22Rv1 (cell line): ENCODE measurements around the gene NFKB1.

Source experiments
- H3K27ac ChIP-seq: fragments of 450-650 bp; 2 replicates; pipeline ENCODE4 v1.5.1; 2017
- ZFX ChIP-seq: fragments of 450-650 bp; IDR thresholded peaks from 2 replicates; pipeline ENCODE4 v1.6.1; 2017; ENCODE audit warnings: antibody characterized with exemption, borderline replicate concordance
- TF ChIP-seq, protein P1 (sequence below): fragments of 450-650 bp; IDR thresholded peaks from 2 replicates; pipeline ENCODE4 v1.5.1; 2017; ENCODE audit warnings: mild to moderate bottlenecking

The NFKB1 gene

DNA sequence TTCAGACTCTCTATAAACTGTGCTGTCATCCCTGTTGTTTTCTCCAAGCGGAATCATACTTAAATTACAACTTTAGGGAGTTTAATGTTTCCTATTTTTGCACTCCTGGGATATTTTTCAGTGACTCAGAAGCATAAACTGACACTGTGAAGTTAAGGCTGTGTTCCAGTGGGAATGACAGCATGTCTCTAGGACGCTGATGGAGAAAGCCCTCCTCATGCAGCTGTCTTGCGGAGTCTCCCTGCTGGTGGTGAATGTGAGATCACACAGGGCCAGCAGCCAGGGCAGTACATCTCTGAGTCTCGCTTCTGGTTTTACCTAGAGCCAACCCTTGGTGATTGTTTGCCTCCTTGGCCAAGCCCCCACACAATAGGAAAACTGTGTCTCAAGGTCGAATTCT is 53.3 kb downstream of the NFKB1 start:
- H3K27ac ChIP-seq, result no peak overlapping the region
- TF ChIP-seq, protein P1, sequence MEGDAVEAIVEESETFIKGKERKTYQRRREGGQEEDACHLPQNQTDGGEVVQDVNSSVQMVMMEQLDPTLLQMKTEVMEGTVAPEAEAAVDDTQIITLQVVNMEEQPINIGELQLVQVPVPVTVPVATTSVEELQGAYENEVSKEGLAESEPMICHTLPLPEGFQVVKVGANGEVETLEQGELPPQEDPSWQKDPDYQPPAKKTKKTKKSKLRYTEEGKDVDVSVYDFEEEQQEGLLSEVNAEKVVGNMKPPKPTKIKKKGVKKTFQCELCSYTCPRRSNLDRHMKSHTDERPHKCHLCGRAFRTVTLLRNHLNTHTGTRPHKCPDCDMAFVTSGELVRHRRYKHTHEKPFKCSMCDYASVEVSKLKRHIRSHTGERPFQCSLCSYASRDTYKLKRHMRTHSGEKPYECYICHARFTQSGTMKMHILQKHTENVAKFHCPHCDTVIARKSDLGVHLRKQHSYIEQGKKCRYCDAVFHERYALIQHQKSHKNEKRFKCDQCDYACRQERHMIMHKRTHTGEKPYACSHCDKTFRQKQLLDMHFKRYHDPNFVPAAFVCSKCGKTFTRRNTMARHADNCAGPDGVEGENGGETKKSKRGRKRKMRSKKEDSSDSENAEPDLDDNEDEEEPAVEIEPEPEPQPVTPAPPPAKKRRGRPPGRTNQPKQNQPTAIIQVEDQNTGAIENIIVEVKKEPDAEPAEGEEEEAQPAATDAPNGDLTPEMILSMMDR, result no peak
- TF ChIP-seq ZFX, result no peak

GRCh38 chr4:102554992-102555391 is 53.8 kb downstream of the NFKB1 start:
- no peak overlapping the region for H3K27ac ChIP-seq
- TF ChIP-seq, protein P1, result no peak
- no peak for TF ChIP-seq ZFX

GRCh38 chr4:102557636-102558035 is 56.5 kb downstream of the NFKB1 start:
- TF ChIP-seq, protein P1, result no peak
- no peak for TF ChIP-seq ZFX
- H3K27ac ChIP-seq, result no peak overlapping the region

- TF ChIP-seq, protein P1, result no peak
- no peak for TF ChIP-seq ZFX
- no peak overlapping the region for H3K27ac ChIP-seq
Measured at GRCh38 chr4:102560115-102560514, 59.0 kb downstream of the NFKB1 start.

DNA sequence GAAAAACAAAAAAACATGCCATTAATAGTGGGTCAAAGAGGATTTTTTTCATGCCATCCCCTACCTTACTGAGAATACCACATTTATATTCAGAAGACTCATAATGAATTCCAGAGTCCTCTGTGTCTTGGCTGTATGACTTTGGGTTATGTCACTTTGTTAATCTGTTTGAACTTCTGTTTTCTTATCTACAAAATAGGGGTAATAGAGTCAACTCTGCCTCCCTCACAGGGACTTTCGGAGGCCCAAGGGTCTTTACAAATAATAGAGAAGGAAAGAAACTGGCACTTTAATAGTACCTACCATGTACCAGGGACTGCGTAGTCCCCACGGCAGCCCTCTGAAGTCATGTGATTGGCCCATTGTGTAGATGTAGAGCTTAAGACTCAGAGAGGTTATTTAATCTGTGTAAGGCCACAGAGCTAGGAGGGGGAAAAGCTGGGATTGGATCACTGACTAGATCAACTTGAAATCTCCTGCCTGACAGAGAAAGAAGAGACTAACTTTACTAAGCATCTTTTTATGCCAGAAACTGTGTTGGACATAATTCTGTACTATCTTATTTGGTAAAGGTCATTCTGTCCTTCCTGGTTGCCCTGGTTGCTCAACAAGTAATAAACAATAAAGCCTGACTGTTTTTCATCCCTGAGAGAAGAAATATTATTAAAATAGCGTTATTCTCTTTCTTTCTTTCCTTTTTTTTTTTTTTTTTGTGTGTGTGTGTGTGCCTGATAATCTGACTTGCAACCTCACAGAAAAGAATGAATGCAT is 59.6 kb downstream of the NFKB1 start:
- no peak for TF ChIP-seq ZFX
- TF ChIP-seq, protein P1, result no peak
- H3K27ac ChIP-seq, result no peak overlapping the region

GRCh38 chr4:102563000-102563399 is 61.8 kb downstream of the NFKB1 start:
- H3K27ac ChIP-seq, result no peak overlapping the region

More at GRCh38 chr4:102563000-102563399, 61.8 kb downstream of the NFKB1 start:
- TF ChIP-seq, protein P1, result no peak
- TF ChIP-seq ZFX, result no peak
